Skeletal muscle satellite cell (primary cell): ENCODE measurements around the gene SPINDOC.
"Not testable (repeated sequence)": the region's sequence is repeated elsewhere in the genome, so short reads cannot be mapped to it uniquely, and the experiment has no call there.

Experiments
- H3K27me3 ChIP-seq: 2 replicates; pipeline ENCODE4 v1.7.0; 2013; ENCODE audit warnings: low read length; ENCODE audit not compliant: control insufficient read depth, insufficient read depth
- H3K36me3 ChIP-seq: 2 replicates; pipeline ENCODE4 v1.7.0; 2013; ENCODE audit warnings: mild to moderate bottlenecking, control low read depth, low read length; ENCODE audit not compliant: insufficient read depth
- H3K4me1 ChIP-seq: 2 replicates; pipeline ENCODE4 v1.7.0; 2013; ENCODE audit warnings: low read length; ENCODE audit not compliant: control insufficient read depth, insufficient read depth
- H3K4me2 ChIP-seq: 2 replicates; pipeline ENCODE4 v1.7.0; 2013; ENCODE audit warnings: mild to moderate bottlenecking, low read length
- H3K4me3 ChIP-seq: 2 replicates; pipeline ENCODE4 v1.7.0; 2013; ENCODE audit warnings: low read length
- H3K9ac ChIP-seq: 2 replicates; pipeline ENCODE4 v1.7.0; 2013; ENCODE audit warnings: mild to moderate bottlenecking, low read depth, low read length, moderate library complexity
- H3K9me3 ChIP-seq: replicated peaks from 2 replicates; pipeline ENCODE4 v1.7.0; 2013; ENCODE audit warnings: mild to moderate bottlenecking, control low read depth, low read length

SPINDOC gene

GRCh38 chr11:63847363-63847762 lies 34.1 kb downstream of the SPINDOC start:
- no peaks in the 10 kb centered on the region for H3K9me3 ChIP-seq
- peaks cover 12% of the 10 kb centered on the region for H3K36me3 ChIP-seq
- no peak overlapping the region for H3K4me3 ChIP-seq
- H3K9ac ChIP-seq: no peak overlapping the region
- H3K4me1 ChIP-seq: peaks cover 16% of the 10 kb centered on the region
- H3K27me3 ChIP-seq: no peaks in the 10 kb centered on the region
- no peak overlapping the region for H3K4me2 ChIP-seq

GRCh38 chr11:63849691-63850090 lies 36.4 kb downstream of the SPINDOC start:
- Histone ChIP-seq H3K9me3 (no peaks in the 10 kb centered on the region), H3K27me3 (no peaks in the 10 kb centered on the region), H3K36me3 (peaks cover 10% of the 10 kb centered on the region), H3K9ac (no peak overlapping the region), H3K4me1 (peaks cover 13% of the 10 kb centered on the region), H3K4me3 (no peak overlapping the region), H3K4me2 (no peak overlapping the region)

GRCh38 chr11:63850920-63851319 lies 37.7 kb downstream of the SPINDOC start:
- Histone ChIP-seq H3K4me2 (no peak overlapping the region), H3K9ac (no peak overlapping the region), H3K4me3 (no peak overlapping the region), H3K9me3 (no peaks in the 10 kb centered on the region), H3K27me3 (no peaks in the 10 kb centered on the region), H3K4me1 (peaks cover under 1% of the 10 kb centered on the region), H3K36me3 (peaks cover 9% of the 10 kb centered on the region)

- Histone ChIP-seq H3K9ac (no peak overlapping the region), H3K4me1 (no peaks in the 10 kb centered on the region), H3K4me2 (no peak overlapping the region), H3K36me3 (peaks cover 10% of the 10 kb centered on the region), H3K4me3 (no peak overlapping the region), H3K27me3 (no peaks in the 10 kb centered on the region), H3K9me3 (no peaks in the 10 kb centered on the region)
These were observed 38.1 kb downstream of the SPINDOC start for GRCh38 chr11:63851364-63851763.

GRCh38 chr11:63853476-63853875 lies 40.2 kb downstream of the SPINDOC start:
- Histone ChIP-seq H3K4me3 (no peak overlapping the region), H3K9ac (no peak overlapping the region), H3K27me3 (no peaks in the 10 kb centered on the region), H3K36me3 (peaks cover 10% of the 10 kb centered on the region), H3K4me1 (peaks cover 5% of the 10 kb centered on the region), H3K9me3 (no peaks in the 10 kb centered on the region), H3K4me2 (no peak overlapping the region)

- Histone ChIP-seq H3K4me3 (no peak overlapping the region), H3K27me3 (no peaks in the 10 kb centered on the region), H3K9ac (no peak overlapping the region), H3K36me3 (peaks cover 6% of the 10 kb centered on the region), H3K4me2 (no peak overlapping the region), H3K9me3 (no peaks in the 10 kb centered on the region), H3K4me1 (peaks cover 10% of the 10 kb centered on the region)
These were observed 41.4 kb downstream of the SPINDOC start for GRCh38 chr11:63854696-63855095.

- Histone ChIP-seq H3K4me3 (no peak overlapping the region), H3K9me3 (no peaks in the 10 kb centered on the region), H3K4me1 (peaks cover 10% of the 10 kb centered on the region), H3K4me2 (no peak overlapping the region), H3K9ac (no peak overlapping the region), H3K36me3 (peaks cover 6% of the 10 kb centered on the region), H3K27me3 (no peaks in the 10 kb centered on the region)
These were observed 42.7 kb downstream of the SPINDOC start for GRCh38 chr11:63855975-63856374.

GRCh38 chr11:63858628-63859550 lies 45.6 kb downstream of the SPINDOC start:
- Histone ChIP-seq H3K4me3 (no peak overlapping the region), H3K4me1 (peaks cover 14% of the 10 kb centered on the region), H3K9ac (no peak overlapping the region), H3K9me3 (no peaks in the 10 kb centered on the region), H3K27me3 (no peaks in the 10 kb centered on the region), H3K4me2 (no peak overlapping the region), H3K36me3 (peaks cover 16% of the 10 kb centered on the region)

GRCh38 chr11:63862923-63863322 lies 49.7 kb downstream of the SPINDOC start:
- Histone ChIP-seq H3K9me3 (no peaks in the 10 kb centered on the region), H3K9ac (no peak overlapping the region), H3K27me3 (no peaks in the 10 kb centered on the region), H3K4me2 (no peak overlapping the region), H3K36me3 (peaks cover 13% of the 10 kb centered on the region), H3K4me1 (peaks cover 14% of the 10 kb centered on the region), H3K4me3 (no peak overlapping the region)

GRCh38 chr11:63863620-63864019 lies 50.4 kb downstream of the SPINDOC start:
- not testable (repeated sequence) for H3K27me3 ChIP-seq, H3K4me2 ChIP-seq, H3K4me3 ChIP-seq, H3K9ac ChIP-seq, H3K9me3 ChIP-seq, H3K4me1 ChIP-seq
- H3K36me3 ChIP-seq: peaks cover 14% of the 10 kb centered on the region

GRCh38 chr11:63866211-63866610 lies 53.0 kb downstream of the SPINDOC start:
- H3K4me2 ChIP-seq: no peak overlapping the region
- H3K9me3 ChIP-seq: no peaks in the 10 kb centered on the region
- H3K9ac ChIP-seq: no peak overlapping the region
- H3K36me3 ChIP-seq: peaks cover 16% of the 10 kb centered on the region
- peaks cover 23% of the 10 kb centered on the region for H3K4me1 ChIP-seq
- H3K4me3 ChIP-seq: no peak overlapping the region
- no peaks in the 10 kb centered on the region for H3K27me3 ChIP-seq

GRCh38 chr11:63867511-63867910 lies 54.3 kb downstream of the SPINDOC start:
- Histone ChIP-seq H3K27me3 (no peaks in the 10 kb centered on the region), H3K4me1 (peaks cover 34% of the 10 kb centered on the region), H3K4me2 (no peak overlapping the region), H3K36me3 (peaks cover 10% of the 10 kb centered on the region), H3K9me3 (no peaks in the 10 kb centered on the region), H3K9ac (no peak overlapping the region), H3K4me3 (no peak overlapping the region)
